HepG2 (cell line): ENCODE data around the gene PCP4L1. TPM values are rescaled to one million over a fixed set of nuclear protein-coding genes. Genes with fewer than 3 reads are reported as not detected.

Experiments used
- ARHGAP35 ChIP-seq: sonication (generic); formaldehyde crosslinking; IDR thresholded peaks from 2 replicates; pipeline ENCODE4 v1.9.0; 2022; ENCODE audit warnings: mild to moderate bottlenecking, inconsistent platforms, moderate library complexity, missing genetic modification reagents, borderline replicate concordance
- CCAR2 ChIP-seq: fragments of 200-400 bp; formaldehyde crosslinking; optimal IDR thresholded peaks from 2 replicates; pipeline ENCODE3; 2018; ENCODE audit warnings: low read depth, mild to moderate bottlenecking, low read length, moderate library complexity
- ETV5 ChIP-seq: IDR thresholded peaks from 2 replicates; pipeline ENCODE4 v1.6.1; 2018; ENCODE audit warnings: missing biosample characterization, missing genetic modification reagents, inconsistent platforms, borderline replicate concordance
- HDAC1 ChIP-seq: sonication (generic); formaldehyde crosslinking; IDR thresholded peaks from 2 replicates; pipeline ENCODE4 v1.5.1; 2020; ENCODE audit warnings: mild to moderate bottlenecking, missing genetic modification reagents
- HNF4A ChIP-seq: sonication (generic); formaldehyde crosslinking; IDR thresholded peaks from 2 replicates; pipeline ENCODE4 v1.4.0; 2020; ENCODE audit warnings: missing genetic modification reagents
- IKZF5 ChIP-seq: IDR thresholded peaks from 2 replicates; pipeline ENCODE4 v1.6.1; 2018; ENCODE audit warnings: missing genetic modification reagents, mild to moderate bottlenecking, missing compliant biosample characterization
- KLF16 ChIP-seq, 2 experiments: sonication (generic) in 1 of 2; formaldehyde crosslinking in 1 of 2; IDR thresholded peaks; 2 replicates each; pipeline versions ENCODE4 v1.6.1 to v1.8.0; 2016 to 2023; ENCODE audit warnings: missing genetic modification reagents in 2 of 2, missing compliant biosample characterization in 1 of 2
- MXD3 ChIP-seq: IDR thresholded peaks from 2 replicates; pipeline ENCODE4 v1.6.1; 2016; ENCODE audit warnings: mild to moderate bottlenecking, missing biosample characterization, missing genetic modification reagents
- NONO ChIP-seq, 2 experiments: fragments of 450-650 bp in 1 of 2; sonication (generic) in 1 of 2; formaldehyde crosslinking in 1 of 2; IDR thresholded peaks in 1 of 2; conservative IDR thresholded peaks in 1 of 2; 2 replicates each; pipeline versions ENCODE4 v1.6.1 to v1.8.0; 2017 to 2022; ENCODE audit warnings: mild to moderate bottlenecking in 1 of 2, missing genetic modification reagents in 1 of 2, moderate library complexity in 1 of 2
- PHF8 ChIP-seq: sonication (generic); formaldehyde crosslinking; IDR thresholded peaks from 2 replicates; pipeline ENCODE4 v1.5.0; 2020; ENCODE audit warnings: missing genetic modification reagents
- SALL2 ChIP-seq: sonication (generic); formaldehyde crosslinking; IDR thresholded peaks from 2 replicates; pipeline ENCODE4 v1.8.1; 2023; ENCODE audit warnings: mild to moderate bottlenecking, missing genetic modification reagents, inconsistent platforms
- TEAD3 ChIP-seq: optimal IDR thresholded peaks from 2 replicates; pipeline ENCODE3; 2016; ENCODE audit warnings: borderline replicate concordance
- ZBTB7A ChIP-seq: sonication (generic); formaldehyde crosslinking; IDR thresholded peaks from 2 replicates; pipeline ENCODE4 v1.8.0; 2022; ENCODE audit warnings: mild to moderate bottlenecking, missing genetic modification reagents
- ZFP82 ChIP-seq: sonication (generic); formaldehyde crosslinking; IDR thresholded peaks from 2 replicates; pipeline ENCODE4 v1.5.1; 2020; ENCODE audit warnings: mild to moderate bottlenecking, missing genetic modification reagents, borderline replicate concordance
- ZNF224 ChIP-seq: sonication (generic); formaldehyde crosslinking; IDR thresholded peaks from 2 replicates; pipeline ENCODE4 v1.5.0; 2020; ENCODE audit warnings: mild to moderate bottlenecking, missing genetic modification reagents
- ZNF274 ChIP-seq: sonication (generic); formaldehyde crosslinking; IDR thresholded peaks from 2 replicates; pipeline ENCODE4 v1.5.1; 2020; ENCODE audit warnings: mild to moderate bottlenecking, missing genetic modification reagents
- ZNF296 ChIP-seq: sonication (generic); formaldehyde crosslinking; conservative IDR thresholded peaks from 2 replicates; pipeline ENCODE4 v1.5.0; 2020; ENCODE audit warnings: mild to moderate bottlenecking, missing genetic modification reagents
- ZNF326 ChIP-seq: sonication (generic); formaldehyde crosslinking; IDR thresholded peaks from 2 replicates; pipeline ENCODE4 v1.4.0; 2020; ENCODE audit warnings: missing genetic modification reagents, borderline replicate concordance
- ZNF350 ChIP-seq: sonication (generic); formaldehyde crosslinking; IDR thresholded peaks from 2 replicates; pipeline ENCODE4 v1.4.0; 2020; ENCODE audit warnings: mild to moderate bottlenecking, low read depth, missing genetic modification reagents, borderline replicate concordance
- ZNF530 ChIP-seq: sonication (generic); formaldehyde crosslinking; IDR thresholded peaks from 2 replicates; pipeline ENCODE4 v1.5.0; 2020; ENCODE audit warnings: low read depth, mild to moderate bottlenecking, missing genetic modification reagents
- ZNF549 ChIP-seq: sonication (generic); formaldehyde crosslinking; IDR thresholded peaks from 2 replicates; pipeline ENCODE4 v1.5.0; 2020; ENCODE audit warnings: missing genetic modification reagents
- ZNF558 ChIP-seq: sonication (generic); formaldehyde crosslinking; IDR thresholded peaks from 2 replicates; pipeline ENCODE4 v1.9.0; 2022; ENCODE audit warnings: mild to moderate bottlenecking, missing genetic modification reagents, borderline replicate concordance
- ZNF563 ChIP-seq: sonication (generic); formaldehyde crosslinking; IDR thresholded peaks from 2 replicates; pipeline ENCODE4 v1.8.0; 2022; ENCODE audit warnings: mild to moderate bottlenecking, moderate library complexity, missing genetic modification reagents
- ZNF83 ChIP-seq: sonication (generic); formaldehyde crosslinking; IDR thresholded peaks from 2 replicates; pipeline ENCODE4 v1.4.0; 2020; ENCODE audit warnings: missing genetic modification reagents, mild to moderate bottlenecking, borderline replicate concordance
- polyA plus RNA-seq, 8 experiments: library from polyadenylated mRNA; depleted of rRNA in 3 of 8; stranded (reverse) in 7 of 8; unstranded in 1 of 8; fragments of >200 nt; fragmentation: Illumina TruSeq in 4 of 8; extraction: Trizol in 4 of 8; gene quantifications; 2 replicates each; pipeline versions ENCODE4 v1.2.1 to v1.2.3, GENCODE V29; 2011 to 2016; ENCODE audit warnings: low read depth in 4 of 8, missing spikeins in 1 of 8, mixed read lengths in 1 of 8; ENCODE audit not compliant: insufficient read depth in 1 of 8
- total RNA-seq, 5 experiments: library from RNA; depleted of rRNA; stranded (reverse); fragments of >200 nt; fragmentation: Illumina TruSeq; extraction: Trizol; gene quantifications; 2 replicates each; pipeline ENCODE4 v1.2.3, GENCODE V29; 2016; ENCODE audit warnings: low read depth in 1 of 5
- TF ChIP-seq, protein P1 (sequence below): sonication (generic); formaldehyde crosslinking; IDR thresholded peaks from 2 replicates; pipeline ENCODE4 v1.5.1; 2020; ENCODE audit warnings: mild to moderate bottlenecking, moderate library complexity, missing genetic modification reagents

The PCP4L1 gene
- total and polyA plus RNA-seq, 2 of the 13 experiments (the other 11 are each of a cell fraction or from before 2014, with no cell fraction given), result 0.28 TPM; not detected in 1

DNA sequence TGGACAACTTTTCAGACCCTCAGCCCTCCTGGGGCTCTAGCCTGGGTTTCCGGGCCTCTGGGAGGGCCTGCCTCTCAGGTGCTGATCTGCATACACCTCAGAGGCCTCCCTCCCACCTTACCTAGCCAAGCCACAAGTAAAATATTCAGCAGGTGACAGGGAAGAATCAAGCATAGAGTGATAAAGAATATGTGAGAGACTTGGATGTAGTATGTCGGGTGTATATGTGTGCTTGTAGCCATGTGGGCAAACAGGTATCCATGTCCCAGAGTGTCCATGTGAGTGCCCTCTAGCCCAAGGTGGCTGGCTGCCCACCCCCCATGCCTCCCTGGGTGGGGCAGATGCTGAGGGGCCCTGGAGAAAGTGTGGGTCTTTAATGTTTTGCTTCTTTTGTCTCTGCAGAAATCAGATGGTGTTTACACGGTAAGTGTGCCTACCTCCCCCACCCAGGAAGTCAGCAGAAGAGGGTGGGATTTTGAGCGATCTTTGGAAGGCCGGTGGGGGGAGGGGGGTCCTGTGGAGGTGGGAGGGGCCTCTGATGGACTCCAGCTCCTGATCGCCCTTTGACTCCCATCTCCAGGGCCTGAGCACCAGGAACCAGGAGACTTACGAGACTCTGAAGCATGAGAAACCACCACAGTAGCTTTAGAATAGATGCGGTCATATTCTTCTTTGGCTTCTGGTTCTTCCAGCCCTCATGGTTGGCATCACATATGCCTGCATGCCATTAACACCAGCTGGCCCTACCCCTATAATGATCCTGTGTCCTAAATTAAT, 40.1 kb upstream of the PCP4L1 start (continued):
- TF ChIP-seq PHF8 (CRISPR knock-in tag) (no peak), ZNF274 (CRISPR knock-in tag) (0 out of 2 replicates have a peak, but pooled peaks have one; percentile 11), KLF16 (CRISPR knock-in tag; IDR thresholded peaks at IDR 0.05) (peak in 1 of 2 experiments; percentile 8; a peak in 1 of 4 replicates), ZNF83 (0 out of 2 replicates have a peak, but pooled peaks have one; percentile 47), ZNF350 (CRISPR knock-in tag) (peak; percentile 74; the same call in 1 of the 2 replicates), ZNF563 (CRISPR knock-in tag) (no peak), ZNF558 (CRISPR knock-in tag) (peak; percentile 66; the same call in 1 of the 2 replicates), ZFP82 (CRISPR knock-in tag) (0 out of 2 replicates have a peak, but pooled peaks have one; percentile 36), IKZF5 (CRISPR knock-in tag) (peak; percentile 59; the same call in 1 of the 2 replicates), ARHGAP35 (CRISPR knock-in tag) (no peak), ZBTB7A (peak; percentile 90), HNF4A (CRISPR knock-in tag) (peak; percentile 87), ZNF530 (no peak), ZNF296 (0 out of 2 replicates have a peak, but pooled peaks have one; percentile 31), ZNF549 (no peak), SALL2 (CRISPR knock-in tag) (no peak), ETV5 (peak; percentile 96), ZNF224 (CRISPR knock-in tag) (no peak), TEAD3 (peak; percentile 66), NONO (IDR thresholded peaks at IDR 0.05) (no peak), NONO (CRISPR knock-in tag; conservative IDR thresholded peaks at IDR 0.05) (peak; percentile 80; the same call in 1 of the 2 replicates), CCAR2 (peak; percentile 74), HDAC1 (CRISPR knock-in tag) (peak; percentile 77), MXD3 (CRISPR knock-in tag) (no peak), ZNF326 (no peak)
- TF ChIP-seq, protein P1, sequence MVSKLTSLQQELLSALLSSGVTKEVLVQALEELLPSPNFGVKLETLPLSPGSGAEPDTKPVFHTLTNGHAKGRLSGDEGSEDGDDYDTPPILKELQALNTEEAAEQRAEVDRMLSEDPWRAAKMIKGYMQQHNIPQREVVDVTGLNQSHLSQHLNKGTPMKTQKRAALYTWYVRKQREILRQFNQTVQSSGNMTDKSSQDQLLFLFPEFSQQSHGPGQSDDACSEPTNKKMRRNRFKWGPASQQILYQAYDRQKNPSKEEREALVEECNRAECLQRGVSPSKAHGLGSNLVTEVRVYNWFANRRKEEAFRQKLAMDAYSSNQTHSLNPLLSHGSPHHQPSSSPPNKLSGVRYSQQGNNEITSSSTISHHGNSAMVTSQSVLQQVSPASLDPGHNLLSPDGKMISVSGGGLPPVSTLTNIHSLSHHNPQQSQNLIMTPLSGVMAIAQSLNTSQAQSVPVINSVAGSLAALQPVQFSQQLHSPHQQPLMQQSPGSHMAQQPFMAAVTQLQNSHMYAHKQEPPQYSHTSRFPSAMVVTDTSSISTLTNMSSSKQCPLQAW (CRISPR knock-in tag), result peak; percentile 88
